ENCODE results near the gene NLRP9.
"Not testable (repeated sequence)": the region's sequence is repeated elsewhere in the genome, so short reads cannot be mapped to it uniquely, and the experiment has no call there.

NLRP9 gene

GRCh38 chr19:55753401-55753800, 15.2 kb upstream of the NLRP9 start:
- TF ChIP-seq CTCF (IDR thresholded peaks at IDR 0.05; ENCODE audit: borderline replicate concordance, control extremely low read depth, extremely low read depth, insufficient read depth, missing control alignments), result no peak
- no peak for DNase-seq (ENCODE audit: low spot score)
- in situ Hi-C loops (cut with MboI; ENCODE audit: low sequenced_read_pairs, unreplicated experiment), result no loop called here

- no peak for TF ChIP-seq CTCF (IDR thresholded peaks at IDR 0.05; ENCODE audit: borderline replicate concordance, control extremely low read depth, extremely low read depth, insufficient read depth, missing control alignments)
- no peak for DNase-seq (ENCODE audit: low spot score)
- in situ Hi-C loops (cut with MboI; ENCODE audit: low sequenced_read_pairs, unreplicated experiment), result no loop called here
These were observed 12.5 kb upstream of the NLRP9 start for GRCh38 chr19:55750715-55751114.

- DNase-seq (ENCODE audit: low spot score); in situ Hi-C loops (cut with MboI; ENCODE audit: low sequenced_read_pairs, unreplicated experiment): not testable (repeated sequence)
These were observed 7.8 kb downstream of the NLRP9 start for GRCh38 chr19:55730378-55730777.

DNA sequence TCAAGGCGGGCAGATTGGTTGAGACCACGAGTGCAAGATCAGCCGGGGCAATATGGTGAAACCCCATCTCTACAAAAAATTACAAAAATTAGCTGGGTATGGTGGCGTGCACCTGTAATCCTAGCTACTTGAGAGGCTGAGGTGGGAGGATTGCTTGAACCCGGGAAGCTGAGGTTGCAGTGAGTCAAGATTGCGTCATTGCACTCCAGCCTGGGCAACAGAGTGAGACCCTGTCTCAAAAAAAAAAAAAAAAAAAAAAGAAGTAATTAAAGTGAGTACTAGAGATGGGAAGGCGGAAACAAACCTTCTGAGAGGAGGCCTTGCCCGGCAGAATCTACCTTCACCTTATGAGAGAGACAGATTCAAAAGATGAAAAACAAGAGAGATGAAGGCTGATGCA, 14.7 kb downstream of the NLRP9 start:
- no peak for TF ChIP-seq CTCF (IDR thresholded peaks at IDR 0.05; ENCODE audit: borderline replicate concordance, control extremely low read depth, extremely low read depth, insufficient read depth, missing control alignments)
- in situ Hi-C loops (cut with MboI; ENCODE audit: low sequenced_read_pairs, unreplicated experiment), result no loop called here
- no peak for DNase-seq (ENCODE audit: low spot score)

- in situ Hi-C loops (cut with MboI; ENCODE audit: low sequenced_read_pairs, unreplicated experiment), result no loop called here
- TF ChIP-seq CTCF (IDR thresholded peaks at IDR 0.05; ENCODE audit: borderline replicate concordance, control extremely low read depth, extremely low read depth, insufficient read depth, missing control alignments), result no peak
- no peak for DNase-seq (ENCODE audit: low spot score)
These were observed 17.4 kb downstream of the NLRP9 start for GRCh38 chr19:55720801-55721200.

GRCh38 chr19:55720214-55720746, 17.9 kb downstream of the NLRP9 start:
- in situ Hi-C loops (cut with MboI; ENCODE audit: low sequenced_read_pairs, unreplicated experiment), result no loop called here
- no peak for DNase-seq (ENCODE audit: low spot score)
- no peak for TF ChIP-seq CTCF (IDR thresholded peaks at IDR 0.05; ENCODE audit: borderline replicate concordance, control extremely low read depth, extremely low read depth, insufficient read depth, missing control alignments)

GRCh38 chr19:55717879-55718711, 20.1 kb downstream of the NLRP9 start:
- DNase-seq (ENCODE audit: low spot score); in situ Hi-C loops (cut with MboI; ENCODE audit: low sequenced_read_pairs, unreplicated experiment): not testable (repeated sequence)

Data from GM13976 (cell line).